SH-SY5Y (cell line): ENCODE results near the gene GAR1.

Source experiments
- GATA2 ChIP-seq: IDR thresholded peaks from 2 replicates; pipeline ENCODE4 v1.6.1; 2011; ENCODE audit warnings: mild to moderate bottlenecking, low read depth, low read length
- GATA3 ChIP-seq: IDR thresholded peaks from 2 replicates; pipeline ENCODE4 v1.6.1; 2011; ENCODE audit warnings: low read depth, mild to moderate bottlenecking, low read length, moderate library complexity

GAR1 gene

GRCh38 chr4:109872065-109872464 is 56.5 kb downstream of the GAR1 start:
- TF ChIP-seq GATA3 (no peak), GATA2 (no peak)

- TF ChIP-seq GATA3 (no peak), GATA2 (no peak)
These were observed 57.5 kb downstream of the GAR1 start for GRCh38 chr4:109872950-109873656.

- TF ChIP-seq GATA2 (no peak), GATA3 (no peak)
These were observed 58.4 kb downstream of the GAR1 start for GRCh38 chr4:109873791-109874514.
